Right ventricle myocardium superior (tissue), 1 donor: ENCODE measurements around the gene TUBGCP2. TPM values are rescaled to one million over a fixed set of nuclear protein-coding genes. Genes with fewer than 3 reads are reported as not detected.

Experiments
- ATAC-seq: fragments of 200-7000 bp; cut with Tn5 transposase; one replicate; pipeline ENCODE4 v1.9.1; 2020; ENCODE audit warnings: mild to moderate bottlenecking; ENCODE audit not compliant: poor library complexity
- DNase-seq: peaks from one replicate; pipeline ENCODE4 v3.0.0-alpha.2; 2020
- intact Hi-C: fragments of 100-400 bp; cut with DNase I; formaldehyde crosslinking; loops from one replicate; pipeline ENCODE4 v1.11.2; 2022
- total RNA-seq: library from RNA; stranded (reverse); fragmentation: NEBNext Ultra II Directional; extraction: Animal tissue kit (Norgen Biotek cat#: 25700); gene quantifications from one replicate; pipeline ENCODE4 v1.2.1, GENCODE V29; 2021
- donor health status: DM: no; HTN: yes; CAD: no; lungs with severe emphysema.

Gene TUBGCP2
- total RNA-seq, 1 donor from 2014 or later: 38.5 TPM

GRCh38 chr10:133292919-133293809 is 15.5 kb downstream of the TUBGCP2 start:
- ATAC-seq (no peak), DNase-seq (peak; percentile 40)
- intact Hi-C loops: no loop called here

GRCh38 chr10:133289761-133290160 is 18.9 kb downstream of the TUBGCP2 start:
- ATAC-seq (no peak), DNase-seq (no peak)
- intact Hi-C loops: no loop called here

- ATAC-seq: no peak
- intact Hi-C loops: no loop called here
- DNase-seq: no peak
Observed at GRCh38 chr10:133287832-133288500, 20.7 kb downstream of the TUBGCP2 start.

GRCh38 chr10:133286366-133286765 is 22.3 kb downstream of the TUBGCP2 start:
- DNase-seq: no peak
- intact Hi-C loops: no loop called here
- no peak for ATAC-seq

GRCh38 chr10:133285217-133285616 is 23.5 kb downstream of the TUBGCP2 start:
- DNase-seq (no peak), ATAC-seq (no peak)
- intact Hi-C loops: no loop called here

GRCh38 chr10:133283931-133284330 is 24.7 kb downstream of the TUBGCP2 start:
- ATAC-seq (no peak), DNase-seq (no peak)
- intact Hi-C loops: no loop called here

GRCh38 chr10:133282846-133283390 is 25.8 kb downstream of the TUBGCP2 start:
- no peak for ATAC-seq
- no peak for DNase-seq
- intact Hi-C loops: no loop called here

GRCh38 chr10:133281628-133282372 is 26.9 kb downstream of the TUBGCP2 start:
- intact Hi-C loops: no loop called here
- no peak for ATAC-seq
- no peak for DNase-seq

- intact Hi-C loops: no loop called here
- ATAC-seq (no peak), DNase-seq (no peak)
Observed at GRCh38 chr10:133281084-133281483, 27.6 kb downstream of the TUBGCP2 start.

- intact Hi-C loops: no loop called here
Observed at GRCh38 chr10:133280391-133281059, 28.1 kb downstream of the TUBGCP2 start.

GRCh38 chr10:133279326-133280226 is 29.1 kb downstream of the TUBGCP2 start:
- intact Hi-C loops: no loop called here
- DNase-seq (no peak), ATAC-seq (no peak)

More at GRCh38 chr10:133280391-133281059, 28.1 kb downstream of the TUBGCP2 start:
- DNase-seq (no peak), ATAC-seq (no peak)

- peak; percentile 74 for DNase-seq
- peak; percentile 21 for ATAC-seq
Observed at GRCh38 chr10:133278577-133279265, 30.0 kb downstream of the TUBGCP2 start.

GRCh38 chr10:133277993-133278576 is 30.6 kb downstream of the TUBGCP2 start:
- no peak for ATAC-seq
- no peak for DNase-seq
- intact Hi-C loops: no loop called here

More at GRCh38 chr10:133278577-133279265, 30.0 kb downstream of the TUBGCP2 start:
- intact Hi-C loops: no loop called here

GRCh38 chr10:133277277-133277992 is 31.2 kb downstream of the TUBGCP2 start:
- DNase-seq: no peak
- peak; percentile 7 for ATAC-seq
- intact Hi-C loops: no loop called here

GRCh38 chr10:133276435-133277201 is 32.1 kb downstream of the TUBGCP2 start, which contains the start of gene ADAM8:
Gene ADAM8 (minus strand): TSS chr10:133276868. CDS start chr10:133276817, 51 bp downstream.
- DNase-seq: peak; percentile 70
- ATAC-seq: peak; percentile 27

More at GRCh38 chr10:133276435-133277201, 32.1 kb downstream of the TUBGCP2 start, which contains the start of gene ADAM8:
- intact Hi-C loops: no loop called here
